Germinal center (tissue), 1 donor: ENCODE data around the gene CA10.

ENCODE experiments used
- DNase-seq: peaks from one replicate; pipeline ENCODE4 v3.0.0; 2012; ENCODE audit warnings: mixed read lengths, low spot score

The CA10 gene

GRCh38 chr17:52047086-52047485 lies 111.4 kb downstream of the CA10 start:
- DNase-seq: no peak

- no peak for DNase-seq
Observed at GRCh38 chr17:52041123-52041617, 117.3 kb downstream of the CA10 start.

DNA sequence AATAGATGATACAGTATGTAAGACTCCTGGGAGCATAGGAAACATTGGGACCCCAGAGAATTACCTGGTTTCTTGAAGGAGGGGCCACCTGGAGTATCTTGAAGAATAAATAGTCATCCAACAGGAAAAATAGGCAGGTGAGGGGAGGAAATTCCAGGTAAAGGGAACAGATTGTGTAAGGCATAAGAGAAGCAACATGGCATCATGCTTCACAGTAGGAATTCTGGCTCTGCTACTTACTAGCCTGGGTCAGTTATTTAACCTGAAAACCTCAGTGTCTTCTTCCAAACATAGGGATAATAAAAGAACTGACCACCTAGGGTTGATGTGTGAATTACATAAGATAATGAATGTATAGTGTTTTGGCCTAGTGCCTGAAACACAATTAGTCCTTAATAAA lies 122.1 kb downstream of the CA10 start:
- no peak for DNase-seq

DNA sequence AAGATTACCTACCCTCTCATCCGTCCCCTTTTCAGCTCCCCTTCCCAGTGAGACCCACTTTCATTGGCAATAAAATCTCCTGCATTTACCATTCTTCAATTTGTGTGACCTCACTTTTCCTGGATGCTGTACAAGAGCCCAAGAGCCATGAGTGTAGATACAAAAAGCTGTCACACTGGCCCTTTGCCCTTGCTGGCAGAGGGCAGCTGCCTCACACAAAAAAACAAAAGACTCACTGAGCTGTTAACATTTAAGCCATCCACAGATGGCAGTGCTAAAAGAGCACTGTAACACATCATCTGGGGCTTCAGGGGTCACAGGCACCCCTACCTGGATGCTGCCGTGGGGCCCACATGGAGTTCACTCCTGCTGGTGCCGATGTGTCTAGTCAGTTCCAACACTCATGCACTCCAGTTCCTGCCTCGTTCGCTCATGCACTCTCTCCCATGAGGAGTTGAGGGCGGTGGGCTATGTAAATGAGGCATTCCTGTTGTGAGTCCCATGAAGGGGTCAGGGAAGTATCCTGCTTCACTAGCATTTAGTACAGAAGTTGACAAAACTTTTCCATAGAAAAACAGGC lies 123.1 kb downstream of the CA10 start:
- no peak for DNase-seq

DNA sequence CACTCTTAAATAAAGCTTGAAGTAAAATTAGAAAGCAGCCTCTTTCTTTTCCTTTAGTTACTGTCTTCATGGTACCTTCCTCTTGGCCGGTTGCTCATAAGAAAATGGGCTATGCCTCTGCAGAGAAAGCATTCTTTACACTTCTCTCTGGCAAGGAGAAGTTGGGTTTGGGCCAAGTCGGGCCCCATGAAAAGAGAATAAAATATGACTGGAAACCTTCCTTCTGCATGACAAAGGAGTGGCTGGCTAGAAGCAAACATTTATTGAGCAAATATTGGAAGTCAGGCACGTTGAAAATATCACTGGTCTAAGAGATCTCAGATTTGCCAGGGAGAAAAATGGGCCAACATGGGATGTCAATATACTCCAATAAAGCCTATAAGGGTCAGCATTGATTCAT lies 126.1 kb downstream of the CA10 start:
- DNase-seq: no peak

DNA sequence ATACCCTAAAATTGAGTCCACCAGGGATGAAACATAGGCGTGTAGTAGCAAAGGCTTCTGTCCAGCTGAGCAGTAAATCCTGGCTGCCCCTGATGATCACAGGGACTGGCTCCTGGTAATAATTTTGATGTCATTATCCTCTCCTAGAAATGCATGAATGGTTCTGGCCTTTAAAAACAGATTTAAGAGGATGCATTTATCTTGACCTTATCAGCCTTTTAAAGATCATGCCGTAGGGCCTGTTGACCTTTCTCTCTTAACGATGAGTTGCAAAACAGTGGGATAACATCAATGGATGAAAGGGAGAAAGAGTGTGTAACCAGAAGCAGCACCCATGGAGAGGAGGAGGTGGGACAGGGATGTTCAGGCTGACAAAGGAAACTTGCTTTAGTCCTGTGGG lies 128.5 kb downstream of the CA10 start:
- DNase-seq: no peak

DNA sequence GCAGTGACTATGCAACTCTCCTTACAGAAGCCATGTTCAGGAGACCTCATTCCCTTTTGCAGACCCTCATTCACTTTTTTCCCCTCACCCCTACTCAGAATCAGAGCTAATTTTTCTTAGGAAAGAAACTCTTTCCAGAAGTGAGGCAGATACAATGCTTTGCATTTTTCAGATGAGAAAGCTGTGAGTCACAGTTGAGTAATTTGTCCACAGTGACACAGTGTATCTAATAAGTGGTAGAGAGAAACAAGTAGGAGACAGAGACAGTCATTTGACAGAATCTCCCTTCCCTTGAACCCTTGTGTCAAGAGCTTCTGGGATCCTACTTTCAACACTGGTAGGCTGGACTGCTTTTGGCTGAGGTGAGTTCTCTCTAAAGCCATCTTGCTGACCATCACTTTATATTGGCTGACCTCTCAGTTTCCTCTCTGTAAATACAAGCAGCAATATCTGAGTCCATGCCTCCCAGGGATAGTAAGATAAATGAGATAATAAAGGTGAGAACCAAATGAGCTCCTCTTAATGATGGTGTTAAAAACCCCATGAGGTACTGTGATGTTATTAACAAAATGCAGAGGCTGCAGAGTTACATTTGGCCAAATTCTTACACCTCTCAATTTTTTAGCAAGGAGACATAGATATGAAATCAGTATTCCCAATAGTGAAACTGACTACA lies 130.8 kb downstream of the CA10 start:
- no peak for DNase-seq

- DNase-seq: no peak
Observed at GRCh38 chr17:52027081-52027480, 131.4 kb downstream of the CA10 start.

DNA sequence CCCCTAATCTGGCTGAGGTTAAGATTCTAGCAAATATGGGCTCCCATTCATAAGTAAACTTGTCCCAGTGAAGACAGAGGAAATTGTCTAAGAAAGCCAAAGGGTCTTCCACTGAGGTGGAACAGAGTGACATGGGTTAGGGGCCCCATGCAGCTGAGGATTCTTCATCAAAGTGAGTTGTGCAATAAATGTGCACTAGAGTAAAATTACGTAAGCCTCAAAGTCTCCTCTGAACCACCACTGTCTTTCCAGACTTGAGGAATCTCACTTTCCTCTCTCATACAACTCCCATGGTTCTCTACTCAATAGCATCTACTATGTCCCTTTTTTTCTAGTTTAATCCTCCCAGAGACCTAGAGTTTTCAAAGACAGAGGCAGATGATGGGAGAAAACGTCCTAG lies 132.4 kb downstream of the CA10 start:
- no peak for DNase-seq

- no peak for DNase-seq
Observed at GRCh38 chr17:52025236-52025635, 133.3 kb downstream of the CA10 start.

DNA sequence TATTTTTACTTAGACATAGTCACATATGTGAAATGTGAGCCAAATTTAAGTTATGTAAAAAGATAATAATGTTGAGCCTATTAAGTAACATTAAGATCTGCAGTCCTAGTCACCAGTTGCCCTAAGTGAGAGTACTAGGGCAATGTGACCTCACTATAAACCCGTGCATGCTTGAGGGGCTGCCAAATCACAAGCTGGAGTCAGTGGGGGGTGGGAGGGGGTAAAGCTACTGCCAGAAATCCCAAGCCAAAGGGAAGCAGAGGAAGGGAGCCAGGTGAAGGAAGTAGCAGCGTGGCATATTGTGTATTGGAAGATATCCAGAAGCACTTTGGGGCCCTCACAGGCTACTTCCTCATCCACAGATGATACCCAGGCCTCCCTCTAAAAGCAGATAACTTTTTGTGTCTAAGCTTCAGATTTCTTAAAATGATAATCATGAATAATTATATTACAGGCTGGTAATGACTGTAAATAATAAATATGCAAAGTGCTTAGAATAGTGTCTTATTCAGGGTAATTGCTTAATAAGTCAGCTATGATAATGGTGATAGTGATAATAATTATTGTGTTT lies 134.1 kb downstream of the CA10 start:
- DNase-seq: no peak

GRCh38 chr17:52011064-52011463 lies 147.4 kb downstream of the CA10 start:
- DNase-seq: no peak

- no peak for DNase-seq
Observed at GRCh38 chr17:51999654-52000053, 158.9 kb downstream of the CA10 start.

GRCh38 chr17:51997723-51998122 lies 160.8 kb downstream of the CA10 start:
- no peak for DNase-seq

DNA sequence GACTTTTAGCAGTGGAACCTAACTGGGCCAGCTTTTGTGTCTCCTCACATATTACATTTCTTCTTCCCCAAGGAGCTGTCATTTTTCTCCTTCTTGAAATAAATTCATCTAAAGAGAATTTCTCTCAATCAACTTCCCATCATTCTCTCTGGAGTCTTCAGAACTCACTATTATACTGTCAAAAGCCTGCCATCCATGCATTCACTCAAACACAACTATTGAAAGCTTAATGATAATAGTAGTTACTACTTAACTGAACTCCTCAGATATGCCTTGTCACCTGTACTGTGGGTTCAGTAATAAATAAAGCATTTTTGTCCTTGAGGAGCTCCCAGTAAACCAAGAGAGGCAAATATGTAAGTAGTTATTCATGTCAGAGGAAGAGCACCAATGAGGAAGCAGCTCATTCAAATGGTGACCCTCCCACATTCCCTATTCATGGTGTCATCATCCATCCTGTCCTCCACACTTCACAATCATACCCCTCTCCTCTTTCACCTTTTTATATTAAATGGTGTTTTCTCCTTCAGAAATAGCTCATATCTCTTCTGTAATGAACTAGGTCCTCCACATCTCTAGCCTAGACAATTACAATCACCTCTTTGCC lies 162.6 kb downstream of the CA10 start:
- no peak for DNase-seq

DNA sequence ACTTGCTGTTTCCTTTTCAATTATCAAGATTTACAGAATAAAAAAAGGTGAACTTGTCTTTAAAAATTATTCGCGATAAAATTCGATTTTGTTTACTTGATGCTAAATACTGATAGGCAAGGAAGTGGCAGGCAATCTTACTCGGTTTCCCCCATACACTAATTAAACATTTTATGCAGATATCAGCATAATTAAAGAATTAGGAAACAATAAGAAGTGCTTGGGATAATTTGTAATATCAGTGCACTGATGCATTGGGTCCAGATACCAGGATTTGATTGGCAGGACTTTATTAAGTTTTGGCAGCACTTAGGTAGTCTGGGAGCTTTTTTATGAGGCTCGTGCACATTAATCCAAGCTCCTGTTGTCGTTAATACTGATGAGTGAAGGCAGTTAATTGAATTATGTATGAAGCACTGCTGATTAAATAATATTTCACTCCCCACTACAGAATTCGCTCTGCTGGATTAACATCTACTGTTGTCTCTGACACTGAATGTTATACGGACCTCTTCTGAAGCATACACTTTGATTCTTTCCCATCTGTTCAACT lies 165.6 kb downstream of the CA10 start:
- DNase-seq: no peak

GRCh38 chr17:51971121-51971520 lies 187.4 kb downstream of the CA10 start:
- DNase-seq: no peak

DNA sequence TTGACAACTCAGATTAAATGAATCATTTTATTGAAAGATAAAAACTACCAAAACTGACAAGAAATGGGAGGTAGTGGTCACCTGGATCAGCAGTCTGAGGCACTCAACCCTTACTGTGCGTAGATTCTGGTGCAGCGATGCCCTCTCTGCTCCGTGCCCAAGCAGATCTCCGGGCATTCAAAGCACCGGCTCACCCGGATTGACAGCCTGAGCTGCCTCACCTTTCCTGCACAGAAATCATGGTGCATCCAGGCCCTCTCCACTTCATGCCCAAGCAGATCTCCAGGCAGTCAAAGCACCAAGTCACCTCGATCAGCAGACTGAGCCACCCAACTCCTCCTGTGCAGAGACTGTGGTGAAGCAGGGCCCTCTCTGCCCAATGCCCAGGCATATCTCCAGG lies 196.8 kb downstream of the CA10 start:
- DNase-seq: no peak

- no peak for DNase-seq
Observed at GRCh38 chr17:51957786-51958185, 200.7 kb downstream of the CA10 start.

- DNase-seq: no peak
Observed at GRCh38 chr17:51955245-51955644, 203.3 kb downstream of the CA10 start.

DNA sequence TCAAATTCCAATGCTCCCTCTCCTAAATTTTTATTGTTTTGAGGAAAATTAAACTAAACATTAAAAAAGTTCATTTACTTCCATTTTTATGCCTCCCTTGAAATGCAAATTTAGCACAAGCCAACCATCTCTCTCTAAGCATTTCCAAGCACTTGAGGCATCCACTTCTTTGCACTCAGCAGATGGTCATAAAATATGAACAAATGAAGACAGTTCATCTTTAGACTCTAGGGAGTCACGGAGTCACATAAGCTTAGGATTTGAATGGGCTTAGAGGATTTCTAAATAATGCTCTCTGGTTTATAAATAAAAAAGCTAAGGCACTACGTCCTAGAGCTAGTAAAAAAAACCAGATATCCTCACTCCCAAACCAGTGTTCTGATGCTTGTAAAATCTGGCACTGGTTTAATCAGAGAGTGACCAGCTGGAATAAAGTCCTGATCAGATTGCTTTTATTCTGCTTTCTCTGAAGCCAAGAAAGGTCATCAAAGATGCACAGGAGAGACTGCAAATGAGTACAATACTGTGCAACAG lies 204.2 kb downstream of the CA10 start:
- no peak for DNase-seq

GRCh38 chr17:51951741-51952140 lies 206.8 kb downstream of the CA10 start:
- DNase-seq: no peak

- no peak for DNase-seq
Observed at GRCh38 chr17:51948128-51948527, 210.4 kb downstream of the CA10 start.
